HEK293 (cell line): ENCODE measurements around the gene COA8.

Experiments used
- EGR2 ChIP-seq: fragments of 450-650 bp; formaldehyde crosslinking; IDR thresholded peaks from 2 replicates; pipeline ENCODE4 v1.5.1; 2016; ENCODE audit warnings: low read depth, missing biosample characterization, missing genetic modification characterization
- GLIS1 ChIP-seq: fragments of 450-650 bp; formaldehyde crosslinking; IDR thresholded peaks from 2 replicates; pipeline ENCODE4 v1.5.1; 2016; ENCODE audit warnings: missing biosample characterization, missing genetic modification characterization
- KLF7 ChIP-seq: fragments of 450-650 bp; formaldehyde crosslinking; IDR thresholded peaks from 2 replicates; pipeline ENCODE4 v1.5.1; 2016; ENCODE audit warnings: missing biosample characterization, missing genetic modification characterization, borderline replicate concordance
- MEIS1 ChIP-seq: sonication (generic); formaldehyde crosslinking; IDR thresholded peaks from 2 replicates; pipeline ENCODE4 v1.8.1; 2022; ENCODE audit warnings: missing genetic modification reagents, mild to moderate bottlenecking, borderline replicate concordance
- YY1 ChIP-seq: fragments of 450-650 bp; formaldehyde crosslinking; IDR thresholded peaks from 2 replicates; pipeline ENCODE4 v1.5.1; 2018; ENCODE audit warnings: missing biosample characterization, missing genetic modification characterization
- ZBTB8A ChIP-seq: fragments of 450-650 bp; formaldehyde crosslinking; IDR thresholded peaks from 2 replicates; pipeline ENCODE4 v1.5.1; 2016; ENCODE audit warnings: missing biosample characterization, missing genetic modification characterization
- ZFHX2 ChIP-seq: fragments of 450-650 bp; formaldehyde crosslinking; conservative IDR thresholded peaks from 2 replicates; pipeline ENCODE4 v1.5.1; 2016; ENCODE audit warnings: missing biosample characterization, missing genetic modification characterization
- ZIC2 ChIP-seq: fragments of 450-650 bp; formaldehyde crosslinking; IDR thresholded peaks from 2 replicates; pipeline ENCODE4 v1.5.1; 2016; ENCODE audit warnings: missing biosample characterization, missing genetic modification characterization
- ZNF10 ChIP-seq: fragments of 450-650 bp; formaldehyde crosslinking; IDR thresholded peaks from 2 replicates; pipeline ENCODE4 v1.5.1; 2017; ENCODE audit warnings: missing biosample characterization, missing genetic modification characterization
- ZNF133 ChIP-seq: fragments of 450-650 bp; formaldehyde crosslinking; IDR thresholded peaks from 2 replicates; pipeline ENCODE4 v1.5.1; 2016; ENCODE audit warnings: missing biosample characterization, missing genetic modification characterization
- ZNF146 ChIP-seq: fragments of 450-650 bp; formaldehyde crosslinking; IDR thresholded peaks from 2 replicates; pipeline ENCODE4 v1.5.1; 2016; ENCODE audit warnings: missing biosample characterization, missing genetic modification characterization
- ZNF2 ChIP-seq: fragments of 450-650 bp; formaldehyde crosslinking; IDR thresholded peaks from 2 replicates; pipeline ENCODE4 v1.5.1; 2016; ENCODE audit warnings: missing biosample characterization, missing genetic modification characterization
- ZNF341 ChIP-seq: fragments of 450-650 bp; formaldehyde crosslinking; IDR thresholded peaks from 2 replicates; pipeline ENCODE4; 2016; ENCODE audit warnings: low read depth, missing biosample characterization, missing genetic modification characterization
- ZNF350 ChIP-seq: fragments of 450-650 bp; formaldehyde crosslinking; IDR thresholded peaks from 2 replicates; pipeline ENCODE4 v1.5.0; 2017; ENCODE audit warnings: missing biosample characterization, mild to moderate bottlenecking, missing genetic modification characterization
- ZNF366 ChIP-seq: fragments of 450-650 bp; formaldehyde crosslinking; conservative IDR thresholded peaks from 2 replicates; pipeline ENCODE4 v1.5.1; 2016; ENCODE audit warnings: missing biosample characterization, missing genetic modification characterization
- ZNF37A ChIP-seq: fragments of 450-650 bp; IDR thresholded peaks from 2 replicates; pipeline ENCODE4 v1.5.1; 2018; ENCODE audit warnings: missing biosample characterization, missing genetic modification characterization
- ZNF600 ChIP-seq: fragments of 450-650 bp; formaldehyde crosslinking; IDR thresholded peaks from 2 replicates; pipeline ENCODE4 v1.5.1; 2016; ENCODE audit warnings: missing biosample characterization, missing genetic modification characterization
- ZNF629 ChIP-seq: fragments of 450-650 bp; formaldehyde crosslinking; IDR thresholded peaks from 2 replicates; pipeline ENCODE4 v1.5.1; 2017; ENCODE audit warnings: missing biosample characterization, missing genetic modification characterization
- ZNF654 ChIP-seq: fragments of 450-650 bp; formaldehyde crosslinking; IDR thresholded peaks from 2 replicates; pipeline ENCODE4 v1.5.1; 2016; ENCODE audit warnings: low read depth, missing biosample characterization, missing genetic modification characterization
- ZNF658 ChIP-seq: fragments of 450-650 bp; formaldehyde crosslinking; IDR thresholded peaks from 2 replicates; pipeline ENCODE4; 2016; ENCODE audit warnings: missing biosample characterization, missing genetic modification characterization
- ZNF76 ChIP-seq: fragments of 450-650 bp; formaldehyde crosslinking; IDR thresholded peaks from 2 replicates; pipeline ENCODE4; 2016; ENCODE audit warnings: low read depth, missing biosample characterization, missing genetic modification characterization, borderline replicate concordance
- ZNF777 ChIP-seq: fragments of 450-650 bp; formaldehyde crosslinking; IDR thresholded peaks from 2 replicates; pipeline ENCODE4 v1.5.1; 2017; ENCODE audit warnings: missing biosample characterization, missing genetic modification characterization, borderline replicate concordance
- TF ChIP-seq, protein P1 (sequence below): fragments of 450-650 bp; formaldehyde crosslinking; IDR thresholded peaks from 2 replicates; pipeline ENCODE4 v1.5.1; 2016; ENCODE audit warnings: missing biosample characterization, missing genetic modification characterization, borderline replicate concordance
- TF ChIP-seq, protein P2 (sequence below): sonication (generic); formaldehyde crosslinking; IDR thresholded peaks from 2 replicates; pipeline ENCODE4 v1.8.1; 2022; ENCODE audit warnings: mild to moderate bottlenecking, moderate library complexity, missing genetic modification reagents
- TF ChIP-seq, protein P3 (sequence below): fragments of 450-650 bp; formaldehyde crosslinking; IDR thresholded peaks from 2 replicates; pipeline ENCODE4 v1.5.1; 2016; ENCODE audit warnings: missing biosample characterization, missing genetic modification characterization, low read depth
- TF ChIP-seq, protein P4 (sequence below): fragments of 450-650 bp; IDR thresholded peaks from 2 replicates; pipeline ENCODE4 v1.5.1; 2018; ENCODE audit warnings: missing biosample characterization, mild to moderate bottlenecking, missing genetic modification characterization
- TF ChIP-seq, protein P5 (sequence below): fragments of 450-650 bp; formaldehyde crosslinking; IDR thresholded peaks from 2 replicates; pipeline ENCODE4 v1.5.1; 2016; ENCODE audit warnings: missing biosample characterization, missing genetic modification characterization

COA8 gene

DNA sequence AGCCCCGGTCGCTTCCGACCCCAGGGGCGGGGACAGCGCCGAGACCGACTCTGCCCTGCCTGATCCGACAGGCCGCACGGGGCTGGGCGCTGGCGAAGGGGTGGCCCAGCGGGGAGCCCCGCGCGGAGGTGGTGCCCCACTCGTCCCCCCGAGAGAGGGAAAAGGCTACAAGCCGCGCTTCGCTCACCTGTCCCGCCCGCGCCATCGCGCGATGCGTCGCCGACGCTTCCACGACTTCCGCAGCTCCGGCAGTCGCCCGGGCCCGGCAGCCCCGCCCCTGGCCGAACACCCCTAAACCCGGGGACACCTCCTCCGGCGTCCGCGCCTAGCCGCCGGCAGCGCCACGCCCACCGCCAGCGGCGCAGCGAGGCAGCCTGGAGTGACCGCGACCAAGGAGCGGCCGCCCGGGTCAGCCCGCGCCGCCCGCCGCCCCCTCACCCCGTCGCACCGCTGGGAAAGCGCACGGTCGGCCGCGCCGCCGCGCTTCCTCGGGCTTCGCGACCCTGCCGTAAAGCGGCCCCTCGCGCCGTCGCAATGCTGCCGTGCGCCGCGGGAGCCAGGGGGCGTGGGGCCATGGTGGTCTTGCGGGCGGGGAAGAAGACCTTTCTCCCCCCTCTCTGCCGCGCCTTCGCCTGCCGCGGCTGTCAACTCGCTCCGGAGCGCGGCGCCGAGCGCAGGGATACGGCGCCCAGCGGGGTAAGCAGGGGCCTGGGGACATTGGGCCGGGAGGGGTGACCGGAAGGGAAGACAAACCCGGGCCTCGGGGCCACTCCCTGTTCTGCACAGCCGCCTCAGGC is at the start of gene COA8, which contains the start of gene BAG5 (continued):
- TF ChIP-seq ZNF76: peak; percentile 32; the same call in 1 of the 2 replicates
- TF ChIP-seq, protein P1, sequence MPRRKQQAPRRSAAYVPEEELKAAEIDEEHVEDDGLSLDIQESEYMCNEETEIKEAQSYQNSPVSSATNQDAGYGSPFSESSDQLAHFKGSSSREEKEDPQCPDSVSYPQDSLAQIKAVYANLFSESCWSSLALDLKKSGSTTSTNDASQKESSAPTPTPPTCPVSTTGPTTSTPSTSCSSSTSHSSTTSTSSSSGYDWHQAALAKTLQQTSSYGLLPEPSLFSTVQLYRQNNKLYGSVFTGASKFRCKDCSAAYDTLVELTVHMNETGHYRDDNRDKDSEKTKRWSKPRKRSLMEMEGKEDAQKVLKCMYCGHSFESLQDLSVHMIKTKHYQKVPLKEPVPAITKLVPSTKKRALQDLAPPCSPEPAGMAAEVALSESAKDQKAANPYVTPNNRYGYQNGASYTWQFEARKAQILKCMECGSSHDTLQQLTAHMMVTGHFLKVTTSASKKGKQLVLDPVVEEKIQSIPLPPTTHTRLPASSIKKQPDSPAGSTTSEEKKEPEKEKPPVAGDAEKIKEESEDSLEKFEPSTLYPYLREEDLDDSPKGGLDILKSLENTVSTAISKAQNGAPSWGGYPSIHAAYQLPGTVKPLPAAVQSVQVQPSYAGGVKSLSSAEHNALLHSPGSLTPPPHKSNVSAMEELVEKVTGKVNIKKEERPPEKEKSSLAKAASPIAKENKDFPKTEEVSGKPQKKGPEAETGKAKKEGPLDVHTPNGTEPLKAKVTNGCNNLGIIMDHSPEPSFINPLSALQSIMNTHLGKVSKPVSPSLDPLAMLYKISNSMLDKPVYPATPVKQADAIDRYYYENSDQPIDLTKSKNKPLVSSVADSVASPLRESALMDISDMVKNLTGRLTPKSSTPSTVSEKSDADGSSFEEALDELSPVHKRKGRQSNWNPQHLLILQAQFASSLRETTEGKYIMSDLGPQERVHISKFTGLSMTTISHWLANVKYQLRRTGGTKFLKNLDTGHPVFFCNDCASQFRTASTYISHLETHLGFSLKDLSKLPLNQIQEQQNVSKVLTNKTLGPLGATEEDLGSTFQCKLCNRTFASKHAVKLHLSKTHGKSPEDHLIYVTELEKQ: peak; percentile 22; the same call in 1 of the 2 replicates
- TF ChIP-seq, protein P2, sequence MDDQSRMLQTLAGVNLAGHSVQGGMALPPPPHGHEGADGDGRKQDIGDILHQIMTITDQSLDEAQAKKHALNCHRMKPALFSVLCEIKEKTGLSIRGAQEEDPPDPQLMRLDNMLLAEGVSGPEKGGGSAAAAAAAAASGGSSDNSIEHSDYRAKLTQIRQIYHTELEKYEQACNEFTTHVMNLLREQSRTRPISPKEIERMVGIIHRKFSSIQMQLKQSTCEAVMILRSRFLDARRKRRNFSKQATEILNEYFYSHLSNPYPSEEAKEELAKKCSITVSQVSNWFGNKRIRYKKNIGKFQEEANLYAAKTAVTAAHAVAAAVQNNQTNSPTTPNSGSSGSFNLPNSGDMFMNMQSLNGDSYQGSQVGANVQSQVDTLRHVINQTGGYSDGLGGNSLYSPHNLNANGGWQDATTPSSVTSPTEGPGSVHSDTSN (CRISPR knock-in tag): 0 out of 2 replicates have a peak, but pooled peaks have one; percentile 68
- TF ChIP-seq ZNF133 (tag by site-specific recombination): no peak
- TF ChIP-seq ZNF37A (tag by site-specific recombination): 0 out of 2 replicates have a peak, but pooled peaks have one; percentile 12
- TF ChIP-seq ZFHX2: peak; percentile 76; the same call in 1 of the 2 replicates
- TF ChIP-seq, protein P3, sequence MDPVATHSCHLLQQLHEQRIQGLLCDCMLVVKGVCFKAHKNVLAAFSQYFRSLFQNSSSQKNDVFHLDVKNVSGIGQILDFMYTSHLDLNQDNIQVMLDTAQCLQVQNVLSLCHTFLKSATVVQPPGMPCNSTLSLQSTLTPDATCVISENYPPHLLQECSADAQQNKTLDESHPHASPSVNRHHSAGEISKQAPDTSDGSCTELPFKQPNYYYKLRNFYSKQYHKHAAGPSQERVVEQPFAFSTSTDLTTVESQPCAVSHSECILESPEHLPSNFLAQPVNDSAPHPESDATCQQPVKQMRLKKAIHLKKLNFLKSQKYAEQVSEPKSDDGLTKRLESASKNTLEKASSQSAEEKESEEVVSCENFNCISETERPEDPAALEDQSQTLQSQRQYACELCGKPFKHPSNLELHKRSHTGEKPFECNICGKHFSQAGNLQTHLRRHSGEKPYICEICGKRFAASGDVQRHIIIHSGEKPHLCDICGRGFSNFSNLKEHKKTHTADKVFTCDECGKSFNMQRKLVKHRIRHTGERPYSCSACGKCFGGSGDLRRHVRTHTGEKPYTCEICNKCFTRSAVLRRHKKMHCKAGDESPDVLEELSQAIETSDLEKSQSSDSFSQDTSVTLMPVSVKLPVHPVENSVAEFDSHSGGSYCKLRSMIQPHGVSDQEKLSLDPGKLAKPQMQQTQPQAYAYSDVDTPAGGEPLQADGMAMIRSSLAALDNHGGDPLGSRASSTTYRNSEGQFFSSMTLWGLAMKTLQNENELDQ (tag by site-specific recombination): no peak
- no peak for TF ChIP-seq ZNF10
- peak; percentile 73 for TF ChIP-seq ZBTB8A (tag by site-specific recombination)
- TF ChIP-seq, protein P4, sequence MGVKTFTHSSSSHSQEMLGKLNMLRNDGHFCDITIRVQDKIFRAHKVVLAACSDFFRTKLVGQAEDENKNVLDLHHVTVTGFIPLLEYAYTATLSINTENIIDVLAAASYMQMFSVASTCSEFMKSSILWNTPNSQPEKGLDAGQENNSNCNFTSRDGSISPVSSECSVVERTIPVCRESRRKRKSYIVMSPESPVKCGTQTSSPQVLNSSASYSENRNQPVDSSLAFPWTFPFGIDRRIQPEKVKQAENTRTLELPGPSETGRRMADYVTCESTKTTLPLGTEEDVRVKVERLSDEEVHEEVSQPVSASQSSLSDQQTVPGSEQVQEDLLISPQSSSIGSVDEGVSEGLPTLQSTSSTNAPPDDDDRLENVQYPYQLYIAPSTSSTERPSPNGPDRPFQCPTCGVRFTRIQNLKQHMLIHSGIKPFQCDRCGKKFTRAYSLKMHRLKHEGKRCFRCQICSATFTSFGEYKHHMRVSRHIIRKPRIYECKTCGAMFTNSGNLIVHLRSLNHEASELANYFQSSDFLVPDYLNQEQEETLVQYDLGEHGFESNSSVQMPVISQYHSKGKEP (tag by site-specific recombination): peak; percentile 76
- 0 out of 2 replicates have a peak, but pooled peaks have one; percentile 42 for TF ChIP-seq MEIS1
- peak; percentile 68 for TF ChIP-seq YY1 (tag by site-specific recombination)
- no peak for TF ChIP-seq ZNF350 (tag by site-specific recombination)
- no peak for TF ChIP-seq ZNF654
- peak; percentile 80; the same call in 1 of the 2 replicates for TF ChIP-seq KLF7 (tag by site-specific recombination)
- TF ChIP-seq ZNF658: no peak
- TF ChIP-seq ZNF777 (tag by site-specific recombination): no peak
- peak; percentile 53; the same call in 1 of the 2 replicates for TF ChIP-seq EGR2 (tag by site-specific recombination)
- TF ChIP-seq GLIS1: peak; percentile 67
- TF ChIP-seq ZNF341: peak; percentile 60
- 0 out of 2 replicates have a peak, but pooled peaks have one; percentile 24 for TF ChIP-seq ZNF2 (tag by site-specific recombination)
- TF ChIP-seq, protein P5, sequence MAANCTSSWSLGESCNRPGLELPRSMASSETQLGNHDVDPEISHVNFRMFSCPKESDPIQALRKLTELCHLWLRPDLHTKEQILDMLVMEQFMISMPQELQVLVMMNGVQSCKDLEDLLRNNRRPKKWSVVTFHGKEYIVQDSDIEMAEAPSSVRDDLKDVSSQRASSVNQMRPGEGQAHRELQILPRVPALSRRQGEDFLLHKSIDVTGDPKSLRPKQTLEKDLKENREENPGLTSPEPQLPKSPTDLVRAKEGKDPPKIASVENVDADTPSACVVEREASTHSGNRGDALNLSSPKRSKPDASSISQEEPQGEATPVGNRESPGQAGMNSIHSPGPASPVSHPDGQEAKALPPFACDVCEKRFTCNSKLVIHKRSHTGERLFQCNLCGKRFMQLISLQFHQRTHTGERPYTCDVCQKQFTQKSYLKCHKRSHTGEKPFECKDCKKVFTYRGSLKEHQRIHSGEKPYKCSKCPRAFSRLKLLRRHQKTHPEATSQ (tag by site-specific recombination): peak; percentile 65; the same call in 1 of the 2 replicates
- peak; percentile 5; the same call in 1 of the 2 replicates for TF ChIP-seq ZNF629 (tag by site-specific recombination)
- TF ChIP-seq ZNF600 (tag by site-specific recombination): peak; percentile 98
- TF ChIP-seq ZNF146 (tag by site-specific recombination): peak; percentile 34; the same call in 1 of the 2 replicates
- 0 out of 2 replicates have a peak, but pooled peaks have one; percentile 19 for TF ChIP-seq ZNF366 (tag by site-specific recombination)
- peak; percentile 59 for TF ChIP-seq ZIC2 (tag by site-specific recombination)
